Myocyte (in vitro differentiated cells): Measurements from ENCODE around the gene FGF6. TPM values are rescaled to one million over a fixed set of nuclear protein-coding genes. Genes with fewer than 3 reads are reported as not detected.

ENCODE experiments used
- DNase-seq: peaks from one replicate; pipeline ENCODE4 v3.0.0-alpha.2; 2012; ENCODE audit warnings: low read depth
- total RNA-seq: library from RNA; depleted of rRNA; stranded (reverse); fragments of >200 nt; gene quantifications from 2 replicates; pipeline ENCODE4 v1.2.3, GENCODE V29; 2014

The FGF6 gene
- total RNA-seq, 1 donor from 2014 or later = not detected

- DNase-seq = peak; percentile 51
Observed at GRCh38 chr12:4448371-4448940, 2.8 kb upstream of the FGF6 start.

DNA sequence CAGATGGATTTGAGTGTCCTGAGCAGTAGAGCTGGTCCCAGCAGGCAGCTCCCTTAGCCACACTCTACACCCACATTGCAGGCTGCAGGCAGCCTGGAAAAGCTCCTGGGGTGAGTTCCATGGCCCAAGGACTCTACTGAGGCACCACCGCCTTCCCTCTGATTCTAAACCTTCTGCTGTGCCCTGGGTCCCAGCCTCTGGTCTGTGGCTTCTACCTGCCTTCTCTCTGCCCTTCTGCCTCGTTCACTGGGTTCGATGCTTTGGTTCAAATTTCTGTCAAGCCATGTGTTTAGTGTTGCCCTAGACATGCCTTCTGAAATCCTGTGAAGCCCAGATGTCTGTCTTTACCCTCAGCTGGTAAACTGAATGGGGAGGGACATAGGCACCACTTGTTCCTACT, 1.5 kb upstream of the FGF6 start:
- no peak for DNase-seq

GRCh38 chr12:4446335-4446734, 720 bp upstream of the FGF6 start:
- no peak for DNase-seq

DNA sequence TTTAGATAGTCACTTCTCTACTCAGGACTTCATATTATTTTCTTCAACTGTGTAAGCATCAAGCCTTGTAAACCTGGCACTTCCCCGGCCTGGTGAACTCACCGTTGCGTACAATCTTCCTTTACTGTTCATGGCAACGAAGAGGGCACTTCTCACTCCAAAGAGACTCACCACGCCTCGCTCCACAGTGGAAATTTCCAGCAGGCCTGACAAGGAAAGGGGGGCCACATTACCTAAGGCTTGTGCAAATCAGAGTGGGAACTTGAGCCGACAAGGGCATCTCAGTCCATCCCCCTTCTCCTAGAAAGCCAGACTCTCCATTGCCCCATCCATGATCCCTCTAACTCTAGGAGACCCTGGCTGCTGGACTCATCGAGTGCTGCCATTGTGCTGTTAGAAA, 1.6 kb downstream of the FGF6 start:
- no peak for DNase-seq

- DNase-seq = peak; percentile 74
Observed at GRCh38 chr12:4443616-4444015, 2.0 kb downstream of the FGF6 start.

DNA sequence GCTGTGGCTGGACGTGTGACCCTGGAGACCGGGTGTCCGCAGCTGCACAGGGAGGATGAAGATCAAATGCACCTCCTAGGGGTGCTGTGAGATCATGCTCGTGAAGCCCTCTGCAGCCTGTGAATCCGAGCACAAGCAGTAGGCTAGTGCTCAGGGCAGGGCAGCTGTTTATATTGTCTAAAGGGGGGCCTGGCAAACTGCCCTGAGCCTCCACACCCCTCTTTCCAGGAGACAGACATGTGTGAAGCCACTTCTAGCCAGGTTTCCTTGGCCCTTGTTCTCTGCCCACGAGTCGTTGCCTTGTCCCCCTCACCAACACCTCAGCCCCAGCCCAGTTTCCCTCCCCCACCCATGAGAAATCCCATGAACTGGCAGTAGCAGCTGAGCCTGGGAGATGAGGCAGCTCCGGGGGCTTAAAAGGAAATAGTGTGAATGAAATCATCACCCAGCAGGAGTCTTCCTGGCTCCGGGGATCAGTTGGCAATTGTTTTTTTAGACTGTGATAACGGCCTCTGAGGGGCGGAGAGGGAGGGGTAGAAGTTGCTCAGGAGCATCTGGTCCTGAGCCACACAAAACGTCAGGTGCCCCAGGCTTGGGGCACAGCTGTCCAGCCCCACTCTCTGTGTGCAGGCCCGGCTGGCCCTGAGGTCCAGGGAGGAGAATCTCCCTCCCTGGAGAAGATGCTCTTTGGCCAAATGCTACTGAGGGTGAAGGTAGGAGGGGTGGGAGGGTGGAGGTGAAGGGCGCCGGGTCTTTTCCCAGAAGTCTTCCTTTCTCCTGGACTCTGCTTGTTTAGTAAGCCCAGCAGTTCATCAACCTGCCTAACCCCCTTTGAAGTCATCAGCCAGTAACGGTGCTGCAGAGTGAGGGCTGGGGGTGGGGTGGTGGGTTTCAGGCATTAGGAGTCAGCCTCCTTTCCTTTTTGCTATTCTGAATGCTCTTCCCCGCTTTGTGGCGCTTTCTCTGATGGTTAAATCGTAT, 4.0 kb downstream of the FGF6 start:
- DNase-seq = peak; percentile 96

DNA sequence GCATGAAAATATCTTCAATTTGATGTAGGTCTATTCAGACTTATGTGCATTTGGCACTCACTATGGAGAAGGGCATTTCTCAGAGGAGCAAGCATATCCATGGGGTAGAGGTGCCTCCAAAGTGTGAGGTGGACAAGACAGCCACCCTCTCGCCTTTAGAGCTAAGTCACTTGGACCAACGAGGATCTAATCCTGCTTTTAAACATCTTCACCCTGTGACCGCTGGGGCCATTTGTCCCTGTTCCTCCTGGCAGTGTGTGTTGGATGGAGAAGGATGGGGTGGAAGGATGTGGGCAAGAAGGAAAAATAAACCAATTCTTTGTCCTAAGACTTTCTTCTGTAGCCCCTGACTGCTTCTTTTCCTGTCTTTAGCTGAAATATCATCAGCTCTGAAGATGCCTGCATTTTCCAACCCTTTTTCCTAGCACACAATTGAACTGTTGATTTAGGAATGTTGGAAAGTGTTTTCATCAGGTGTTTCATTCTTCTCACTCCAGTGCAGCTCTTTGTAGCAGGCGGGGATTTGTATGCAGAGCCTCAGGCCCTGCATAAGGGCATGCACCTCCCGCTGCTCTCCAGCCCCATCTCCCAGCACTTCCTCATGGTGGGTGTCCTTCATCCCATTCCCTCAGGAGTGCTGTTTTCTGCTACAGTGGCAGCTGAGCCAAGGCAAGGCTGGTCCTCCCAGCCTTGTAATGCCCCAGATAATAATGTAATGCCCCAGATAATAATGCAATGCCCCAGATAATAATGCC, 5.3 kb downstream of the FGF6 start:
- DNase-seq = no peak

DNA sequence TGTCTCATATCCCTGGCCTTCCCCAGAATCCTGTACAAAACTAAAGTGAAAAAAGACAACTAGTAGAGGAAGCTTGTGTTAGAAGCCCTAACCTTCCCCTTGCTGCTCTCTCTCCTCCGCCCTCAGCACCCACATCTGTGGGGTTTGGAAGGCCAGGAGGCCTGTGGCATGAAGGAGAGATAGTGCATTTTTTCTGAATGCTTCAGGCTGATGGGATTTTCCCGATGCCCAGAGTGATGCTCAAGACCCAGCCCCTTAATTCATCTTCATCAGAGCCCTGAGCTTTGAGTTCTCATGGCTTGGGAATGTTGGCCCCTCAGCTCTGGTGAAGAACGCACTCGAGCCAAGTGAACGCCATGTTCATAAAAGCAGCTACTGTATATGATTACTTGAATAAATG, 5.9 kb downstream of the FGF6 start:
- DNase-seq = no peak

DNA sequence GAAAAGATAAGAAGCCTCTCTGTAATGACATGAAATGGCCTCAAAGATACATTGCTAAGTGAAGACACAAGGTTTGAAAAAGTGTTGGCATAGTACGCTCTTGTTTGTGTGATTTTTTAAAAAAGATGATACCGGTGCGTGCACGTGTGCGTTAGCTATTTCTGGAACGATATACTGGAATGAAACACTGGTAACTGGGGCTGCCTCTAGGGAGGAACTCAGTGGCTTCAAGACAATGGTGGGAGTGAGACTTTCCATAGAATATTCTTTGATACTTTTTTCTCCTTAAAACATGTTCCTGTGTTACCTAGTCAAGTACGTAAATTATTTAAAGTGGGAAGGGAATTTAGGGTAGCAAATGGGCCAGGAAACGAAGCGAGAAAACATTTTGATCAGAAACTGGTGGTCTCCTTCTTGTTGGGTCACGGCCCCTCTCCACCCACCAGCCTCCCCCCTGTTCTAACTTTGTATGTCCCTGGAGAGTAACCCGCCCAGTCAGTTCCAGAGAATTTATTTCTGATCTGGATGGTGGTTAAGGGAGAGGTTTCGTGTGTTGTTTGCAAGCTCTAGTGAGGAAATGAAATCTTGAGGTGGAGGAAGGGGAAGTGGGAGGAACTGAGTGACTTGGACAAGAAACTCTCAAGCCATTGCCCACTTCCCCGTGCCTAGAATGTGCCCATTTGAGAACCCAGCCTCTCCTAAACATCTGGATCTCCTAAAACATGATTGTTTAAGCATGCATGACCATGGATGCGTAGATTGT, 6.6 kb downstream of the FGF6 start:
- DNase-seq = no peak

- DNase-seq = no peak
Observed at GRCh38 chr12:4435537-4435936, 10.1 kb downstream of the FGF6 start.

DNA sequence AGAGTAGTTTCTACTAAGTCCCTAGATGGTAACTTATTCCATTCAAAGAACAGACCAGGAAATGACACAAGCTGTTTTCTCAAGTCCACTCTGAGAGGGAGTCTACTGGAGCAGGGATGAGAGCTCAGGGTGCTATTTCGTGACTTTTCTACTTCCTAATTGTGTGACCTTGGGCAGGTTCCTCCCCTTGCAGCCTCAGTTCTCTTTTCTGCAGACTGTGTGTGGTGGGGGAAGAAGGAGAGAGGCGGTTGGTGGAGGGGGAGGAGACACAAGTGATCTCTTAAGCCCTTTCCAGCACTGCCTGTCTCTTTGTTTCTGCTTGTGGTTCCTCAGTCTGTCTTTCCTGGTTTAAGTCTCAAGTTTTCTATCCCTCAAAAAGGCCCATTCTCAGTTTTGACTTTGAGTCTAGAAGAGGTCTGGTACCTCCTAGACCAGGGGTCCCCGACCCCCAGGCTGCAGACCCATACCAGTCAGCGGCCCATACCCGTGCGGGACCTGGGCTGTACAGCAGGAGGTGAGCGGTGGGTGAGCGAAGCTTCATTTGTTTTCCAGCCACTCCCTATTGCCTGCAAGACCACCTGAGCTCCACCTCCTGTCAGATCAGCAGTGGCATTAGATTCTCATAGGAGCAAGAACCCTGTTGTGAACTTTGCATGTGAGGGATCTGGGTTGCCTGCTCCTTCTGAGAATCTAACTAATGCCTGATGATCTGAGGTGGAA, 10.7 kb downstream of the FGF6 start:
- no peak for DNase-seq

GRCh38 chr12:4434301-4434700, 11.3 kb downstream of the FGF6 start:
- no peak for DNase-seq

DNA sequence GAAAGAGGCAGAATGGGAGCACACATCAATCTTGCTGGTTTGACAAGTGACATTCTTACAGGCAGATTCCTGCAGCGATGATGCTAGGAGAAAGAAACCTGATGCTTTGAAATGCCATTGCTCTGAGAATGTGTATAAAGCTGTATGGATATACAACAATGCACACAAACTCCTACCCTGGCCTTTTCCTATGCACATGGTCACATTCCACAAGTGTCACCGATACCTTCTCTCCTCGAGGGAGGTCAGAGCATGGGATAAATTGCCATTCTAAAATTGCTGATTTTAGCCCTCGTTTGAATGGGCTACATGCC, 11.9 kb downstream of the FGF6 start:
- no peak for DNase-seq

- peak; percentile 47 for DNase-seq
Observed at GRCh38 chr12:4432878-4433744, 12.5 kb downstream of the FGF6 start.

GRCh38 chr12:4431866-4432265, 13.7 kb downstream of the FGF6 start:
- DNase-seq = no peak

DNA sequence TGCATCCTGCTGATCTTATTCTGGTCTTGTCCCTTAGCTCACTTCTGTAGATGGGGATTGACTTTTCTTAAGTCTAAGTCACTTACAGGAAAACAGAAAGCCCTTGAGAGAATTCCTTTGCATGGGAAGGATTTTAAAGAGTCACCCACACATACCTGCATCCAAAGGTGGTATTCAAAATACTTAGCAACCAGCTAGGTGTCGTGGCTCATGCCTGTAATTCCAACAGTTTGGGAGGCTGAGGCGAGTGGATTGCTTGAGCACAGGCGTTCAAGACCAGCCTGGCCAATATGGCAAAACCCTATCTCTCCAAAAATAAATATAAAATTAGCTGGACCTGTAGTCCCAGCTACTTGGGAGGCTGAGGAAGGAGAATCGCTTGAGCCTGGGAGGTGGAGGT, 14.2 kb downstream of the FGF6 start:
- no peak for DNase-seq

- no peak for DNase-seq
Observed at GRCh38 chr12:4424422-4424821, 21.2 kb downstream of the FGF6 start.

- no peak for DNase-seq
Observed at GRCh38 chr12:4423528-4424195, 22.0 kb downstream of the FGF6 start.

DNA sequence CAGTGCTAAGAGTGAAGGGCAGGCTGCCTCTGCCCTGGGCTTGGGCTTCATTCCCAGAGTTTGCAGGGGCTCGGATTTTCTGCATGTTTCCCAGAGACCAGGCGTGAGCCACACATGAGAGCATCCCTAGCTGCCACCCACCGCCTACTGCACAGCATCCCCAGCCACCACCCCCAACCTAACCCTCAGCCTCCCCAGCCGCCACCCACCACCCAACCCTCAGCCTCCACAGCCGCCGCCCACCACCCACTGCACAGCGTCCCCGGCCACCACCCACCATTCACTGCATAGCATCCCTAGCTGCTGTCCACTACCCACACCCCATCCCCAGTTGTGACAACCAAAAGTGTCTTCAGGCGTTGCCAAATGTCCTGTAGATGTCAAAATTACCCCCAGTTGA, 22.6 kb downstream of the FGF6 start:
- no peak for DNase-seq
